Measurements from ENCODE around the gene SEPTIN2.
A peak's percentile ranks its signal among the peaks of the same experiment; 100 is the strongest.
"Not testable (repeated sequence)": the region's sequence is repeated elsewhere in the genome, so short reads cannot be mapped to it uniquely, and the experiment has no call there.

Gene SEPTIN2

DNA sequence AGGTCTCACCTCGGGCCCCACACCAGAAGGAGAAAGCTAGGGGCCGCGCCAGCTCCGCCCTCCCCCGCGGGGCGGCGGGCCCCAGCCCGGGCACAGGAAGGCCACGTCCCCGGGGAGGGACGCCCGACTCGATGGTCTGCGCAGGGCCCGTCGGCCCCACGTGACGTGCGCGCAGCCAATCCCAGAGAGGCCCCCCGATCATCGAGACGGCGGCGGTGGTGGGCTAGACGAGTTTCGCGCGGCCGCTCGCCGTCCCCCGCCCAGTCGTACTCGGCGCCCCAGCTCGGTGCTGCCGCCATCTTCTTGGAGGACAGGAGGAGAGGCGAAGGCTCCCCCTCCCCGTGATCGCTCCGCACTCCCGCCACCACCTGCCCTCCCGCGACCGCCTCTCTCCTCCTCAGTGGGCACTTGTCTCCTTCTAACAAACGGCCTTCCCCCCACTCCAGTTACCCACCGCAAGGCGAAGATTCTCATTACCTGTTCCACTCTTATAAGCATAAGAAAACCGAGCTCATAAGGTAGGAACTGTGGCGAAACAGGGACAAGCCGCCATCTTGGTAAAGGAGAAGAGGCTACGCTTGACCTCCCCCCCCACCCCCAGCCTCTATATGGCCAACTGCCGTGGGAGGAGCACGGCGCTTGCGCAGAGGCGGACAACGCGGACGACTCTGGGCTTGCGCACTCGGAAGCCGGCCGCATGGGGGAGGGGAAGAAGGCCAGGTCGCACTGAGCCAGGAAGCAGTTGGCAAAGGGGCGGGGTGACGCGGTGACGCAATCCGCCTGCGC, 439 bp upstream of the SEPTIN2 start, which contains the start of gene HDLBP:
Gene HDLBP (minus strand): TSS at position 580 of the 786 bp plus-strand sequence. CDS start 48,803 bp downstream, outside the sequence.
- DNase-seq: peak; percentile 95

DNA sequence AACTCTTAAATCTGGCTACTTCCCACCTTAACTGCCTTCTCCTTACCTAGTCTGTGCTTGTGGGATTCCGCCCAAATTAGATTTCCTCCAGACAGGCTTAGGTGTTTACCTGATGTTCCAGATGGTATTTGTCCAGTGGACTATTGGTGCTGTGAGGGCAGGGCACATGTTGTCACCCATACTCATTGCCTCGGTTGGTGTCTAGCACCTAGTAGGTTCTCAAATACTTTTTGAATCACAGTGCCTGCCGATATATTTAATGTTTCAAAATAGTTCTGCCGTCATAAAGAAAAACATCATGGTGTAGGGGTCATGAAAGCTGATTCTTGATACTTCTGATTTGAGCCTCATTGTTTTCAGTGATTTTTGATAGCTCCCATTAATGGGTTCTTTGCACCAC, 1.1 kb downstream of the SEPTIN2 start:
- DNase-seq: no peak

DNA sequence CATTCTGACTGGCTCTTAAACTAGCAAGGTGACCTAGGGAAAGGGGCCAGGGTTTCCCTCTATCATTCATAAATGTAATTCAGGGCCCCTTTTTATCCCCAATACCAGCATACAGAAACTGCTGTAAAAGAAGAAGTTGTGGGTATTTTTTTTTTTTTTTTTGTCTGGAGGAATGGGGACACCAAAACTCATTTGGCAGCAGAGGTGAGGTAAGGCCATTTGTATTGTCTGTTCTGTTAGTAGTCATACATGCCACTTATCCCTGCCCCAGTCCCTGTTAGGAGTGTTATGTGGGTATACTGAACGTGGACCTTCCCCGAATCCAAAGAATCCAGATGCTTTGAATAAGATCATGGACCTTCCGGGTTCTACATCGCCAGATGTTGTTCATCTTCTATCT, 1.7 kb downstream of the SEPTIN2 start:
- no peak for DNase-seq

GRCh38 chr2:241318830-241319229, 3.1 kb downstream of the SEPTIN2 start:
- DNase-seq: not testable (repeated sequence)

DNA sequence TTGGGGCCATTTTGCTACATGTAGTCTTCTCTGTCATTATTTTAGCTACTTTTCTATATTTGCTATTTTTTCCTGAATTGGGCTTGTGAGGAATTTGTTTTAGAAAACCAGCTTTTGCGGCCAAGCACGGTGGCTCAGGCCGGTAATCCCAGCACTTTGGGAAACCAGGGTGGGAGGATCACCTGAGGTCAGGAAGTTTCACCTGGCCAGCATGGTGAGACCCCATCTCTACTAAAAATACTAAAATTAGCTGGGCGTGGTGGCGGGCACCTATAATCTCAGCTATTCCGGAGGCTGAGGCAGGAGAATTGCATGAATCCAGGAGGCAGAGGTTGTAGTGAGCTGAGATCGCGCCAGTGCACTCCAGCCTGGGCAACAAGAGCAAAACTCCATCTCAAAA, 4.7 kb downstream of the SEPTIN2 start:
- no peak for DNase-seq

DNA sequence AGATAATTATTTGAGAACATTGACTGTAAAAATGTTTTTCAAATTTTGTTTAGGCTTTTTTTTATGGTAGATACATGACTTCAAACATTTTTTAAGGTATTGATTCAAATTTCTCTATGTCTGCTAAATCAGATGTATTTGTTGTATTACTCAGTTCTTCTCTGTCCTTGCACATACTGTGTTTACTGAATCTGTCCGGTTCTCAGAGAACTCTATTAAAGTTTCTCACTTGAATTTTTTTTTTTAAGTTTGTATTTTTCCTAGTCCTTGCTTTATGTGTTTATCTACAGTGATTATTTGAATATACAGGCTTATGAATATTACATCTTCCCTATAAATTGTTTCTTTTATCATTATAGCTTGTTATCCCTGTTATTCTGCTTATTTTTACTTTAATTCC, 5.3 kb downstream of the SEPTIN2 start:
- no peak for DNase-seq

- DNase-seq: no peak
Observed at GRCh38 chr2:241321886-241322285, 6.2 kb downstream of the SEPTIN2 start.

DNA sequence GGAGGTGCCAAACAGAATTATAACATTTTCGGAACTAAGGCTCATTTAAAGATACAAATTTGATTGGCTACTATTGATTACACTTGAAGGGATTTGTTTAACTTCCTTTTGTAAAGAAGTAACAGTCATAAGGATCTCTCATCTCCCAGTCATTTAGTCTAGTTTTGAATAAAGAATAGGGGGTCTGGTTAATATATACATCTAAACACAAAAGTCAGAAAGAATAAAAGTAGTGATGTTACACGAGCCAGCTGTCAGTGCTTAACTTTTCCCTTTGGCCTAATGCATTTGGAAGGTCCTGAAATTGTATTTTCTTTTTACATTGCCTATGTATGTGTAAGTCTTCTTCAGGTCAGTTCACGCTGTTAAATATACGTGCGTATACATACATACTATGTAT, 8.1 kb downstream of the SEPTIN2 start:
- DNase-seq: no peak

GRCh38 chr2:241324775-241325174, 9.1 kb downstream of the SEPTIN2 start:
- no peak for DNase-seq

GRCh38 chr2:241325257-241325656, 9.5 kb downstream of the SEPTIN2 start:
- DNase-seq: no peak

DNA sequence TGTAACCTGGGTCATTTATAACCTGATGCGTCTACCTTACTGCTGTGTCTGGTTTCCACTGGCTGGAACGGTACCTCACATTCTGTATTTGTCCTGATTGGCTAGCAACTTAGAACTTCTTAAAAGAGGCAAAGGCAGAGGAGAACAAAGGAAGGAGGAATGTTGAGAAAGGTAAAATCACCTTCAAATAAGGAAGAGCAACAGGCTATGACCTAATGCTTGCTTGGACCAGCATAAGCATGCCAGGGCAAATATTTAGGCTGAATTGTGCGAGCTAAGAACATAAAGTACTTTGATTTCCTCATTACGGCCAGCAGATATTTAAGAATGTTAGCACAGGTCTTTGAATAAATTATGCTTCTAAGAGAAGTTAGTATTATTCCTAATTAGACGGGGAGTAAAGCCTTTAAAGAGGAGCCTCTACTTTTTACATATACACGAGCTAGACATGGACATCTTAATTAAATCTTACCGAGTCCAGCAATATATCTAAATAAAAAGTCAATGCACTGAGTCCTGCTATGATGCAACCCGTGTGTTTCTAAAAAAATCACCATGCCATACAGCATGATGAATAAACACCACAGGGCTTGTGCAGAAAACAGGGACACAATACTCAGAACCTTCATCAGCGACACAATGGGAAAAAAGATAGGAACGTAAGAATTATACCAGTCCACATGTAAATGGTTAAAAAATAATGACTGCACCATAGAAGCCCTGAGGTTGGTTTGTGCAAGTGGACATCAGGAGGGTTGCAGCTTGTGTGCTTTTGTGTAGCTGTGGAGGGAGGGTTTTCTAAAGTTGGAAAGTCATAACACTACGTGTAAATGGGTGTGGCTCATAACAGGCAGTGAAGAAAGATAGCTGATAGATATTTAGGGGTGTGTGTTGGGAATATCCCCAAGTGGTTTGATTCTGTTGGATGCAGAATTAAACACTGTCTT, 14.2 kb downstream of the SEPTIN2 start:
- no peak for DNase-seq

- DNase-seq: no peak
Observed at GRCh38 chr2:241330616-241330981, 14.9 kb downstream of the SEPTIN2 start.

- peak; percentile 21 for DNase-seq
Observed at GRCh38 chr2:241334813-241335212, 19.1 kb downstream of the SEPTIN2 start.

- DNase-seq: no peak
Observed at GRCh38 chr2:241339839-241340630, 24.3 kb downstream of the SEPTIN2 start.

GRCh38 chr2:241340631-241341163, 25.0 kb downstream of the SEPTIN2 start:
- DNase-seq: no peak

- DNase-seq: no peak
Observed at GRCh38 chr2:241344925-241345651, 29.4 kb downstream of the SEPTIN2 start.

- DNase-seq: no peak
Observed at GRCh38 chr2:241349941-241350340, 34.2 kb downstream of the SEPTIN2 start.

DNA sequence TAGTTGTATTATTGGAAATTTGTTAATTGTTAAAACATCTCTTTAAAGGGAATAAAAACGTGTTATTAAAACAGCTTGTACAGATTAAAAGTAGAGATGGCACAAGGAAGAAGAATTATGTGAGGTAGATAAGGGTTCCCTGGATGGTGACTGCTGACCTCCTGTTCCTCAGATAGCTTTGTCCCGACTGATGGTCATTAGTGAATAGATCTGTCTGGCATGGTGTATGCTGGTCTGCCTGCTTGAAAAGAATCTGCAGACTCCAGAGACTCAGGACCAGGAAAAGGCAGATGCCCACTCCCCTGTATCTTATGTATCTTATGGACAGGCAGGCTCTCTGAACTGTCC, 34.8 kb downstream of the SEPTIN2 start:
- DNase-seq: no peak

- no peak for DNase-seq
Observed at GRCh38 chr2:241350878-241351639, 35.3 kb downstream of the SEPTIN2 start.

- DNase-seq: no peak
Observed at GRCh38 chr2:241351640-241352031, 35.9 kb downstream of the SEPTIN2 start.

DNA sequence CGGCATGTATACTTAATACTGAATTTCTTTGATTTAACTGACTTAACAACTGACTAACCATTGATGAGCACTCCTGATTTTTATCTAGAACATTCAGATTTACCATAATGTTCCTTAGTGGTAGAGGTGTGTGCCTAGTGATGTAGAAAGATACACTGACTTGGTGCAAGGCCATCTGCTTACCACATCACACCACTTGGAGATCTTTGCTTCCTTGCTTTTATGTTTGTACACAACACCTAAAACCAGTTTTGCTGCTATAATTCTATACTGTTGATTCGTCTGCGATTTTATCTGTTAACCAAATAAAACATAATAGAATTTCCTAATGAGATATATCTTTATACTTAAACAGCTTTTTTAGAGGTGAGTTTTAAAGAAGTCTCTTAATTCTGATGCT, 36.5 kb downstream of the SEPTIN2 start:
- DNase-seq: no peak
